ENCODE results near the gene ZCCHC24.
"Not testable (repeated sequence)": the region's sequence is repeated elsewhere in the genome, so short reads cannot be mapped to it uniquely, and the experiment has no call there.

The ZCCHC24 gene

GRCh38 chr10:79342295-79342761 lies 103.1 kb downstream of the ZCCHC24 start:
- H3K4me1 ChIP-seq (ENCODE audit: control insufficient read depth in 1 of 2, insufficient read depth in 1 of 2, low read depth in 1 of 2, low read length in 1 of 2) = peaks cover 27 to 28% of the 10 kb centered on the region in 2 experiments
- no peaks in the 10 kb centered on the region for H3K9me3 ChIP-seq
- H3K36me3 ChIP-seq = no peaks in the 10 kb centered on the region
- no peaks in the 10 kb centered on the region for H3K27me3 ChIP-seq
- no peak overlapping the region for H3K4me3 ChIP-seq (ENCODE audit: low read depth in 1 of 2, low read length in 1 of 2)
- TF ChIP-seq CTCF (IDR thresholded peaks at IDR 0.05) = no peak
- no peak overlapping the region for H3K27ac ChIP-seq

GRCh38 chr10:79340646-79341244 lies 104.7 kb downstream of the ZCCHC24 start:
- no peak for TF ChIP-seq CTCF (IDR thresholded peaks at IDR 0.05)

GRCh38 chr10:79339266-79339665 lies 106.2 kb downstream of the ZCCHC24 start:
- no peak for TF ChIP-seq CTCF (IDR thresholded peaks at IDR 0.05)
- H3K36me3 ChIP-seq = no peaks in the 10 kb centered on the region

More at GRCh38 chr10:79340646-79341244, 104.7 kb downstream of the ZCCHC24 start:
- no peaks in the 10 kb centered on the region for H3K27me3 ChIP-seq
- H3K4me1 ChIP-seq (ENCODE audit: control insufficient read depth in 1 of 2, insufficient read depth in 1 of 2, low read depth in 1 of 2, low read length in 1 of 2) = peaks cover 11 to 13% of the 10 kb centered on the region in 2 experiments
- H3K36me3 ChIP-seq = no peaks in the 10 kb centered on the region
- H3K4me3 ChIP-seq (ENCODE audit: low read depth in 1 of 2, low read length in 1 of 2) = no peak overlapping the region
- H3K27ac ChIP-seq = no peak overlapping the region
- no peaks in the 10 kb centered on the region for H3K9me3 ChIP-seq

DNA sequence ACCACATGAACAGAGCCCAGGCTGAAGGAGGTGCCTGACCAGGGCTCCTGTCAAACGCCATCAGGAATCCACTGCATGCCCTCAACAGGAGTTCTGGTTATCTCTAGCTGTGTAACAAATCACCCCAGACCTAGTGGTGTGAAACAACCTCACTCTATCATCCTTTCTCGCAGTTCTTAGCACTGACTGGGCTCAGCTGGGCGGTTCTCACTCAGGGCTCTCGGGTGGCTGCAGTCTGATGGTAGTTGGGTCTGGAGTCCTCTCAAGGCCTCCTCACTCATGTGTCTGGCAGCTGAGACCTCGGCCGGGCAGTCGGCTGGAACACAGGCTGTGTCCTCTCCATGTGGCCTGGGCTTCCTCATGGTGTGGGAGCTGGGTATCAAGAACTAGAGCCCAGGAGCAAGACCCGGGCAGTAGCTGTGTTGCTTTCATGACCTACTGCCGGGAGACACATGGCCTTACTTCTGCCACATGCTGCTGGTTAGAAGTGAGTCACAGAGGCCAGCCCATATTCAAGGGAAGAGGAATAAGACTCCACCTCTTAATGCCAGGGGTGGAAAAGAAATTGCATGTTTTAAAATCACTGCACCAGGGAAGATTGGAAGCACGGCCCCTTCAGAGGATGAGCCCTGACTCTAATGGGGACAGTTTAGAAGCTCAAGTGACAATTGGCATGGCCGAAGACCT lies 107.5 kb downstream of the ZCCHC24 start:
- not testable (repeated sequence) for H3K27ac ChIP-seq; H3K36me3 ChIP-seq; H3K27me3 ChIP-seq; H3K4me3 ChIP-seq (ENCODE audit: low read depth in 1 of 2, low read length in 1 of 2); H3K9me3 ChIP-seq; H3K4me1 ChIP-seq (ENCODE audit: control insufficient read depth in 1 of 2, insufficient read depth in 1 of 2, low read depth in 1 of 2, low read length in 1 of 2)

More at GRCh38 chr10:79339266-79339665, 106.2 kb downstream of the ZCCHC24 start:
- H3K27ac ChIP-seq = no peak overlapping the region
- H3K27me3 ChIP-seq = no peaks in the 10 kb centered on the region
- H3K9me3 ChIP-seq = no peaks in the 10 kb centered on the region
- no peak overlapping the region for H3K4me3 ChIP-seq (ENCODE audit: low read depth in 1 of 2, low read length in 1 of 2)
- no peaks in the 10 kb centered on the region for H3K4me1 ChIP-seq (ENCODE audit: control insufficient read depth in 1 of 2, insufficient read depth in 1 of 2, low read depth in 1 of 2, low read length in 1 of 2)

DNA sequence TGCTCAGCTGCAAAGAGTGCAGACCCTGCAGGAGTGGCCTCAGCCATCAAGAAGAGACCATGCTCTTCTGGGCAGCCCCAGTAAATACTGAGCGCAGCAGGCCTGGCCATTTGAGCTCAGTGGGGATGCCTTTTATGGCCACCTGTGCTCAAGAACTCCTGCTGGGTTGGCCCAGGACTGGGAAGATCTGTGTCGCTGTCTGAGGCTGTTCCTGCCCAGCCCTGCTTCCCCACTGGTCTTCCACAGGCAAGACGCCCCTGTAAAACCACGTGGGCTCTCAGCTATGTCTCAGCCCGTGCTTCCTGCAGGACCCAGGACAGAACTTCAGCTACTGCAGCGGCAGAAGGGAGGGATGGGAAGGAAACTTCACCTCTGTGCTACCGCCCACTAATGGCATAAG lies 108.7 kb downstream of the ZCCHC24 start:
- Histone ChIP-seq H3K4me3 (ENCODE audit: low read depth in 1 of 2, low read length in 1 of 2) (no peak overlapping the region), H3K4me1 (ENCODE audit: control insufficient read depth in 1 of 2, insufficient read depth in 1 of 2, low read depth in 1 of 2, low read length in 1 of 2) (peaks cover 4 to 5% of the 10 kb centered on the region in 2 experiments), H3K9me3 (no peaks in the 10 kb centered on the region), H3K27ac (no peak overlapping the region), H3K27me3 (no peaks in the 10 kb centered on the region), H3K36me3 (no peaks in the 10 kb centered on the region)
- TF ChIP-seq CTCF (IDR thresholded peaks at IDR 0.05) = no peak

- TF ChIP-seq CTCF (IDR thresholded peaks at IDR 0.05) = no peak
- Histone ChIP-seq H3K4me3 (ENCODE audit: low read depth in 1 of 2, low read length in 1 of 2) (no peak overlapping the region), H3K36me3 (no peaks in the 10 kb centered on the region), H3K9me3 (no peaks in the 10 kb centered on the region), H3K4me1 (ENCODE audit: control insufficient read depth in 1 of 2, insufficient read depth in 1 of 2, low read depth in 1 of 2, low read length in 1 of 2) (peaks cover 9% of the 10 kb centered on the region in 2 experiments), H3K27ac (no peak overlapping the region), H3K27me3 (no peaks in the 10 kb centered on the region)
Measured at GRCh38 chr10:79336276-79336675, 109.1 kb downstream of the ZCCHC24 start.
